ENCODE measurements around the gene CST6.
"Not testable (repeated sequence)": the region's sequence is repeated elsewhere in the genome, so short reads cannot be mapped to it uniquely, and the experiment has no call there.

Gene CST6

DNA sequence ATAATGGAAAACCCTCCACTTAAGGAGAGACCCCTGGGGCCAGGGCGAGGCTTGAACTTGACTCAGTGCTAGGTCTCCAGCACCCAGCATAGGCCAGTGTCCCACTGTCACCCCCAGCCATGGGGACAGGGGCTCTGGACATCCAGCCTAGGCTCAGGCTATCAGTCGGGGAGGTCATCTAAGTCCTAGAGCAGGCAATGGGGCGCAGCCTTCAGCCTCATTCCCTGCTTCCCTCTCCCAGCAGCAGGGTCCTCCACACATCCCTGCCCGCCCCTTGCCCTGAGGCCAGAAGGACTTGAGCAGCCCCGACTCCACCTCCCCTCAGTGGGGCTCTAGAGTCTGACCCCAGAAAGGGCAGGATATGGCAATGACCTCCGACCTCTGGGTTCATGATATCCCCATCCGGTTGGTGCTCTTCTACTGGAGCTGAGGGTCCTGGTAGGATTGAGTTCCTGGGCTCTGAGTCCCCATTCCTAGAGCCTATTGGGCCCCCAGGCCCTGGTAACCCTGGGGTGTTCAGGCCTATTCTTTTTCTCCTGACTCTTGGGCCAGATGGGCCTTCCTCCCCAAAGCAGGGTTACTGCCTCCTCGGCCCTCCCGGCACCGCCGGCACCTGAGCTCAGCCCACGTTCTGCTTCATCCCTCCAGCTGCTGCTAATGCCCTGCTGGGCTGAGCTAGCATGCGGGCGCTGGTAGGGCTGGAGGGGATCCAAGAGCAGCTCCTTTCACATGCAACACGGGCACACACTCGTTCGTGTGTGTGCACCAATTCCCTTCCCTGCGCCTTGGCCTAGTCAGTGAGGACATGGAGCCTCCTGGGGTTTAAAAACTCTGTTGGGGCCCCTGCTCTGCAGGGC lies 4.4 kb downstream of the CST6 start:
- DNase-seq, result no peak

DNA sequence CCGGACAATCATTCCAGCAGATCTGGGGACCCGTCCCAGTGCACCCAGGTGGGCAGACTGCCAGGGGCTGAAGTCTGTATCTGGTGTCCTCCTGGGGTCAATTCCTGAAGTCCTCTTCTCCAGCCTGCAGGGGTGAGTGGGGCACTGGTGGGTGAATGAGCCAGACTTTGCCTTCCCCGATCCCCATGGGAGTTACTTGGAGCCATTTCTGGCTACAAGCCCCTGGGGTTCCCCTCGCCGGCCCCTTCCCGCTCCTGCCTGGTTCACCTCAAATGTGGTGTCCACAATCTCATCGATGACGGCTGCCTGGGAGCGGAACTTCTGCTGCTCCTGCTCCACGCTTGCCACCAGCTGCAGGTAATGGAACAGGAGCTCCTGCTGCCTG lies 5.0 kb downstream of the CST6 start:
- no peak for DNase-seq

DNA sequence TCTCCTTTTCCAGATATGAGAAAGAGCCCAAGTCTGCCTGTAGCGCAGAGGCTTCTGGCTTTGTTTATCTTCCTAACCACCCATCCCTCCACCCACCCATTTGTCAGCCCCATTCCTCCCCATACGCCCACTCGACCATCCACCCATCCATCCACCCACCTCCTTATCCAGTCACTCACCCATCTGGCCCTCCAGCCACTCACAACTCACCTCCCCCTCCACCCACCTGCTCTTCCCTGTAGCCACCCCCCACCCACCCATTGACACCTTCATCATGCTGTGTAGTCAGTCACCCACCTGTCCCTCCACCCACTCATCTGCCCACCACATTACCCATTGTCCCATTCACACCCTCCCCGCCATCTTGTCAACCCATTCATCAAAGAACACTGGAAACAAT lies 5.5 kb downstream of the CST6 start:
- no peak for DNase-seq

GRCh38 chr11:66020212-66020611 lies 8.4 kb downstream of the CST6 start:
- no peak for DNase-seq

GRCh38 chr11:66020618-66021357 lies 9.0 kb downstream of the CST6 start:
- no peak for DNase-seq

DNA sequence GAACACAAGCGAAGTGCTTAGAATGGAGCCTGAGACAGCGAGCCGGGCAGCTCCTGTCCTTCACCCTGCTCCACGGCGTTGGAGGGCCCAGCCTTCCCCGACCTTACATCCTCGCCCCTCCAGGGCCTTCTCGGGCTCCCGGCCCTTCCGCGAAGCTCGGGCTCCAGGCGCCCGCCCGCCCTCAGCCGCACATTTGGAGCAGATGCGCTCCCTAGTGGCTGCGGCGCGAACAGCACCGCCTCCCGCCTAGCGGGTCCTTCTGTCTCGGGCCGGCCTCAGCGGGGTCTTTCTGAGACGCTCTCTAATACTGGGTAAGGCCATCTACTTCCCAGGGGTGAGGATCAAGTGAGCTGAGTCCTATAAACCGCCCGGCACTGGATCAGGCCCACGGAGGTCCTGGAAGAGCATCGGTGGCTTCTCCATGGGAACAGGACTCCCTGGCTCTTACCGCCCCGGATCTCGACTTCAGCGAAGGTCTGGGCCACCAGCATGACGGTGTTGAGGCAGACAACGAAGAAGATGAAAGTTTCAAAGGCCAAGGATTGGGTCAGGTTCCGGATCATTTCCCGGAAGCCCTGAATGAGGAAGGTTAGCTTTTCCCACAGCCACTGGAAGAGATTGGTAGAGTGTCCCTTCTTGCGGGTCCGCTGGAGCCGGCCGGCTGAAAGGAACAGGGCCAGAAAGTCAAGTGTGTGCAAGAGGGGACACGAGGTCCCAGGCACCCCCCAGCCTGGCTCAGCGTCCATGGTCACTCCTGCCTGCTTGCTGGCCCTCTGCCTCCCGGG lies 10.8 kb downstream of the CST6 start:
- DNase-seq, result peak; percentile 51 to 82 (median 64)

GRCh38 chr11:66023186-66023440 lies 11.3 kb downstream of the CST6 start:
- not testable (repeated sequence) for DNase-seq

DNA sequence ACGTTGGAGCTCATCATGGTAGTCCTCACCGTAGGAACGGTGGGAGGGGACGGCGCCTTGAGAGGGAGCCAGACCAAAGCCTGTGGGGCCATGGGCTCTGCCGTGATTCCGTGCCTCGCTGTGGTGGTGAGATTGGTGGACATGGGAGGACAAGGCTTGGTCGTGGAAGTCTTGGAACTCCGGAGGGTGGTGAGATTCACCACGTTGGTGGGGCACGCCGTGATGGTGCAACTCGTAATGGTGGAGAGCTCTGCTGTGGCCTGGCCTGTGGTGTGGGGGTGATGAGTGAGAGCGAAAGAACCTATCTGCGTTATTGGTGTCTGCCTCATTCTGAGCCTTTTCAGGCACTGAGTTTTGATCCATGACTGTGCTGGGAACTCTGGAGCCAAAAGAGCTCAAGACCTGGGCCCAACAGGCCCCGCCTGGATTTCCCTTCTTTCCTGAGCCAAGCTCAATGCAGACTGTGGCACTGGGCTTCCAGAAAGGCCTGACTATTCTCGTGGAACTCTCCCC lies 14.3 kb downstream of the CST6 start, which contains the start of gene CATSPER1:
Gene CATSPER1, minus strand, starts transcription at position 463 of the 513 bp plus-strand sequence. Its CDS starts 100 bp downstream, at position 363.
- no peak for DNase-seq

DNA sequence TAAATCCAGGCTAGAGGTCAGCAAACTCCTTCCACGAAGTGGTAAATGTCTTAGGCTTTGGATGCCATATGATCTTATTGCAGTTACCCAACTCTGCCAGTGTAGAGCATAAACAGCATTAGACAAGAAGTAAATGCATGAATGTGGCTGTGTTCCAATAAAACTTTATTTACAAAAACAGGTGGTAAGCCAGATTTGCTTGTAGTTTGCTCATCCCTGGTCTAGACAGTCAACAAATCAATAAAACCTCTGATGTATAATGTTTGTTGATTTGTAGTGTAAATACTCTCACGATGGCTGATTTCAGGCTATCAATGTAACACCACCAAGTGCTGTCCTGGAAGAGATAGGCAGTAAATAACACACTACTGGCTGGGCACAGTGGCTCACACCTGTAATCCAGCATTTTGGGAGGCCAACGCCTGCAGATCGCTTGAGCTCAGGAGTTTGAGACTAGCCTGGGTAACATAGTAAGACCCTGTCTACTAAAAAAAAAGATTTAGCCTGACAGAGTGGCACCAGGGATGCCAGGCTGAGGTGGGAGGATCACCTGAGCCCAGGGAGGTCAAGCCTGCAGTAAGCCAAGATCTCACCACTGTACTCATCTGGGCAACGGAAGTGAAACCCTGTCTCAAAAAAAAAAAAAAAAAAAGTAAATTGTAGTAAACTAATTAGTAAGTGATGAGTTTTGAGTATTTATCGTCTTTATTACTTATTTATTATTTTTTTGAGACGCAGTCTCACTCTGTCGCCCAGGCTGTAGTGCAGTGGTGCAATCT lies 21.3 kb downstream of the CST6 start:
- no peak for DNase-seq

GRCh38 chr11:66035653-66036333 lies 24.0 kb downstream of the CST6 start:
- DNase-seq, result no peak

- DNase-seq, result no peak
These were observed 24.5 kb downstream of the CST6 start for GRCh38 chr11:66036334-66036710.

DNA sequence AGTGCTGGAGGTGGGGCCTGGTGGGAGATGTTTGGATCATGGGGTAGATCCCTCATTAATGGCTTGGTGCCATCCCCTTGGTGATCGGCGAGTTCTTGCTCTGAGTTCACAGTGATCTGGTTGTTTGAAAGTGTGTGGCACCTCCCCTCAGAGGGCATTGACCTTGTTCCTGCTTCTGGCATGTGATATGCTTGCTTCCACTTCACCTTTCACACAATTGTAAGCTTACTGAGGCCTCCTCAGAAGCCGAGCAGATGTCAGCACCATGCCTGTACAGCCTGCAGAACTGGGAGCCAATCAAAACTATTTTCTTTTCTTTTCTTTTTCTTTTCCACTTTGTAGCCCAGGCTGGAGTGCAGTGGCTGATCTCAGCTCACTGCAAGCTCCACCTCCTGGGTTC lies 25.5 kb downstream of the CST6 start:
- no peak for DNase-seq

- DNase-seq, result no peak
These were observed 28.0 kb downstream of the CST6 start for GRCh38 chr11:66039765-66040164.

DNA sequence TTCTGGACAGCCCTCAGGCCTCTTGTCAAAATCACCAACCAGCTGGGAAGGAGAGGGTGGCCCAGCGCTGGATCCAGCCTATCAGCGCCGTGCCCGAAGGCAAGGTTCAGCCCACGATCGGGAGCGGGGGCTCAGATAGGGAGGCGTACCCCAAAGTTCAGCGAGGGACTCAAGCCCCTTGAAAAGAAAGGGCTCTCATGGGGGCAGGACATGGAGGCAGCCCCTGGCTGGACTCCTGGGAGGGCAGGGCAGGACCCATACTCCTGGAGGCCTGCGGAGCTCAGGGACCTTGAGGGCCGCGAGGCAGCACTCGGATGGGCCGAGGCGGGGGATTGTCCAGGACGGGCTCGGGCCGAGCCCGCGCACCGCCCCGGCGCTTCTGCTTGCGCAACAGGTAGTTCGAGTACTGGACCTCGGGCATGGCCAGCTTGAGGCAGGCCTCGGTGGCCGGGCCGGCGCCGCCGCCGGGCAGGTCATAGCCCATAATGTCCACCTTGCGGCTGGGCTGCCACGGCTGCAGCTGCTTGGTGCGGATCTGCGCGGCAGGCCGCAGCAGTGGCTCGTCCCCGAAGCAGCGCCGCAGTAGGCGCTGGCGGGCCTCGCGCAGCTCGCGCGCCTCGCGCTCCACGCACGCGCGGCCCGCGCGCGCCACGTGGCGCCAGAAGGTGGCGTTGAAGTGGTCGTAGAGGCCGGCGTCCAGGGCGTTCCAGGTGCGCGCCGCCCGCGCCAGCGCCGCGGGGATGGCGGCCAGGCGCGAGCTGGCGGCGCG lies 30.6 kb downstream of the CST6 start:
- DNase-seq, result no peak

- no peak for DNase-seq
These were observed 31.4 kb downstream of the CST6 start for GRCh38 chr11:66042996-66043906.

DNA sequence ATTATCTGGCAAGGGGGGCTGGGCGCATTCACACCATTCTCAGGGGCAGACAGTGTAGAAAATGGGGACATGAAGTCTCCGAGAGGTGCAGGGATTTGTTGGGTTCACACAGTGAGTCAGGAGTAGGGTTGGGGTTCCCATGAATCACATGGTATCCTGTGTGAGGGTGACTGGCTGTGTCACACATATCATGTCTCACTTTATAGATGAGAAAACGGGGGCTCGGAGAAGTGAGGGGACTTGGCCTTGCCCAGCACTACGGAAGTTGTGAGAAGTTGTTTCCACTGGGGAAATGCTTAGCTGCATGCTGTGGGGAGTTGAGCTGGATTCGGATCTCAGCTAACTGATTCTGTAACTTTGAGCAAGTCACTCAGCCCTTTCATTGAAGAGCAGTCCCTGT lies 32.9 kb downstream of the CST6 start:
- no peak for DNase-seq

DNA sequence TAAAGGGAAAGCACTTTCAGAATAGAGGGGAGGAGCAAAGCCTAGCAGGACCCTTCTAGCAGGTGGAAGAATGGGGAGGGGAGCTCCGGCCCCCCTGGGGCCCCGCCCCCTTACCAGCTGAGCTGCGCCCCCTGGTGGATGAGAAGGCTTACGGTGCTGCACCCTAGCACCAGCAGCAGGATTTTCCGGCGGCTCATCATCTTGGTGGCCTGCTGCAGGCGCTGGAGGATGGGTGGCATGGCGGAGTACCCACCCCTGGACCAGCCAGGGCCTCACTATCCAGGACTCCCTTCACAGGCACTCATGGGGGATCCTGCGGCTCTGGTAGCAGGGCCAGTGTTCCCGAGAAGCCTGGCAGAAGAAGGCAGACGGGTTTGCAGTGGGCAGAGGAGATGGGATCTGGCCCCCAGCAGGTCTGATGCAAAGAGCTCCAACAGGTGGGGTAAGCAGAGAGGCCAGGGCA lies 33.4 kb downstream of the CST6 start:
- DNase-seq, result peak; percentile 67 to 76 (median 72)

DNA sequence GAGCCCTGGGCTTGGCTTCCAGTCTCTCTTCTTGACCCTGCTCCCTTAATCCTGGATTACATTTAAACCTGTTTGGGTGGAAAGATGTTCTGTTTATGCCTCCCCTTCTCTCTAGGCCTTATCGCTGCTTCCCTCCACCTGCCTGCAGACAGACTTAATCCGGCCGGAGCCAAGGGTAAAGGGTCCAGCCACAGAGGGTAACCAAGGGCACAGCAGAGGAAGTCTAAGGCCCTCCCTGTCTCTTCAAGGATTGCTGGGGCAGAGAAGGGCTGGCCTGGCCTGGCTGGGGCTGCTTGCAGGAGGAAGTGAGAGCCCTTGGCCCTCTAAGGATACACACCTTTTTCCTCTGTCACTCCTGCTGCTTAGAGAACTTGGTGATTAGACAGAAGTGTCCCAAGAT lies 35.1 kb downstream of the CST6 start:
- no peak for DNase-seq

DNA sequence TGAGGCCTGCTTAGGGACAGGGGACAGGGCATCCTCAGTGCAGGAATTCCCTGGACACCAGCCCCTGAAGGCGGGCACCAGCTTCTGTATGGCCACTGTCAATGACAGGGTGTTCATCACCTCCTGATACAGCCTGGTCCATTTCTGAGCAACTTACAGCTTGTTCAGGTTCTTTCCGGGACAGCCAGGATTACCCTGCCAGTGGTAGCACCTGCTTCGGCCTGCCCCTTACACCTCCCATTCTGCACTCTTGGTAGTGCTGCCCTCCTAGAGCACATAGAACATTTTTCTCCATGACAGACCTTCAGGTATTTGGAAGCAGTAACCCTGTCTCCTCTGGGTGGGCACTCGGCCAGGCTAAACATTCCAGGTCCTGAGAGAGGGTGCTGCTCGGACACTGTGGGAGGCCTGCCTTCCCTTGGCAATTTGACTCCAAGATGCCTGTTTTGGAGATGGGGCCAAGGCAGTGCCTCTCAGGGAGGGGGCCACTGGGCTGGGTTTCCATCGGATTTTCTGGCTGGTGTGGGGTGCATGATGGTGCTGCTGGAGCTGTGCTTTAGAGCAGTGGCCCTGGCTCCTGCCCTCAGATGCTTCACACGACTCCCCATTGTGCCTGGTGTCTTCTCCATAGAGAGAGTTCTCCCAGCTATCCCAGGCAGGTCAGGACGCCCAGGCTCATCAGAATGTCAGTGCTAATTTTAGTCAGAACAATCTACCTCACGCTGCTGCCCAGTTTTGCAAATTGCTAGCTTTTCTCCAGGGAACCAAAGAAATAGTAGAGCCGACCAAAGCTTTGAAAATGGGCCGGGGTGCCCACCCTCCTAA lies 35.9 kb downstream of the CST6 start:
- DNase-seq, result no peak

Measured in activated CD4-positive, CD25-positive, alpha-beta regulatory T cell (primary cell).